IMR-90 (cell line): ENCODE results near the gene MIEF2. TPM values are rescaled to one million over a fixed set of nuclear protein-coding genes. Genes with fewer than 3 reads are reported as not detected.

Experiments used
- ATAC-seq: fragments of 200-7000 bp; cut with Tn5 transposase; 2 replicates; pipeline ENCODE4 v1.9.1; 2020; ENCODE audit warnings: low read depth, mild to moderate bottlenecking, moderate library complexity
- BruUV-seq: library from RNA; stranded (reverse); fragments of 400-500 nt; replicated peaks from 2 replicates; lab custom pipeline; 2021; lab: Mats Ljungman, UMichigan
- CTCF ChIA-PET: fragments of 300-600 bp; formaldehyde crosslinking; extraction: SDS; loops from one replicate; lab custom pipeline; 2021; ENCODE audit warnings: antibody characterized with exemption; lab: Yijun Ruan, JAX
- POLR2A ChIA-PET: fragments of 300-600 bp; sonication (Branson Sonifier 250); formaldehyde crosslinking; loops from one replicate; lab custom pipeline; 2022; ENCODE audit warnings: antibody characterized with exemption; ENCODE audit not compliant: unreplicated experiment; lab: Charles Lee
- DNase-seq: peaks from one replicate; pipeline ENCODE4 v3.0.0; 2013
- H2AFZ ChIP-seq: replicated peaks from 2 replicates; pipeline ENCODE3; 2013; ENCODE audit warnings: low read length, mild to moderate bottlenecking; ENCODE audit not compliant: poor library complexity
- H2AK5ac ChIP-seq: 2 replicates; pipeline ENCODE4 v1.6.1; 2013; ENCODE audit warnings: low read depth, low read length, inconsistent platforms
- H2AK9ac ChIP-seq: replicated peaks from 2 replicates; pipeline ENCODE3; 2013; ENCODE audit warnings: mild to moderate bottlenecking, low read depth, low read length, moderate library complexity; ENCODE audit not compliant: poor library complexity
- H2BK120ac ChIP-seq: 2 replicates; pipeline ENCODE4 v1.6.1; 2013; ENCODE audit warnings: low read depth, low read length, inconsistent platforms
- H2BK15ac ChIP-seq: 3 replicates; pipeline ENCODE4 v1.6.1; 2013; ENCODE audit warnings: low read depth, low read length, inconsistent platforms
- H2BK20ac ChIP-seq: 2 replicates; pipeline ENCODE4 v1.6.1; 2013; ENCODE audit warnings: low read depth, mild to moderate bottlenecking, inconsistent platforms, low read length, moderate library complexity
- H2BK5ac ChIP-seq: 2 replicates; pipeline ENCODE4 v1.6.1; 2013; ENCODE audit warnings: mild to moderate bottlenecking, low read depth, low read length, inconsistent platforms; ENCODE audit not compliant: poor library complexity, severe bottlenecking
- H3K14ac ChIP-seq: replicated peaks from 2 replicates; pipeline ENCODE4 v1.6.1; 2013; ENCODE audit warnings: low read depth, low read length, inconsistent platforms
- H3K18ac ChIP-seq: 2 replicates; pipeline ENCODE4 v1.6.1; 2013; ENCODE audit warnings: low read depth, low read length, control low read depth
- H3K23ac ChIP-seq: 2 replicates; pipeline ENCODE4 v1.6.1; 2013; ENCODE audit warnings: low read depth, low read length, inconsistent platforms
- H3K27ac ChIP-seq: 2 replicates; pipeline ENCODE4 v1.5.1; 2013; ENCODE audit warnings: mild to moderate bottlenecking, control low read depth, low read length; ENCODE audit not compliant: insufficient read depth
- H3K27me3 ChIP-seq: 2 replicates; pipeline ENCODE4 v1.6.1; 2013; ENCODE audit warnings: low read length; ENCODE audit not compliant: control insufficient read depth, insufficient read depth
- H3K36me3 ChIP-seq: 2 replicates; pipeline ENCODE4 v1.6.1; 2013; ENCODE audit warnings: low read length, mixed read lengths; ENCODE audit not compliant: control insufficient read depth, insufficient read depth
- H3K4ac ChIP-seq: 2 replicates; pipeline ENCODE4 v1.6.1; 2013; ENCODE audit warnings: low read depth, low read length, inconsistent platforms
- H3K4me1 ChIP-seq: 2 replicates; pipeline ENCODE4 v1.6.1; 2013; ENCODE audit warnings: low read length, mixed read lengths; ENCODE audit not compliant: control insufficient read depth, insufficient read depth
- H3K4me2 ChIP-seq: 2 replicates; pipeline ENCODE4 v1.6.1; 2013; ENCODE audit warnings: low read depth, mild to moderate bottlenecking, control low read depth, low read length, moderate library complexity
- H3K4me3 ChIP-seq: 2 replicates; pipeline ENCODE4 v1.5.1; 2013; ENCODE audit warnings: low read depth, mild to moderate bottlenecking, control low read depth, low read length, moderate library complexity; ENCODE audit not compliant: insufficient read depth
- H3K56ac ChIP-seq: 2 replicates; pipeline ENCODE4 v1.6.1; 2013; ENCODE audit warnings: low read length, inconsistent platforms; ENCODE audit not compliant: insufficient read depth; ENCODE audit errors: extremely low read depth
- H3K79me1 ChIP-seq, 2 experiments: 2 replicates each; pipeline ENCODE4 v1.6.1; 2013; ENCODE audit warnings: low read length in 2 of 2, inconsistent platforms in 1 of 2, low read depth in 1 of 2
- H3K9ac ChIP-seq: 2 replicates; pipeline ENCODE4 v1.6.1; 2013; ENCODE audit warnings: low read depth, low read length, control low read depth
- H3K9me1 ChIP-seq: 2 replicates; pipeline ENCODE4 v1.6.1; 2013; ENCODE audit warnings: low read length, inconsistent platforms; ENCODE audit not compliant: insufficient read depth
- H3K9me3 ChIP-seq: 2 replicates; pipeline ENCODE4 v1.6.1; 2013; ENCODE audit warnings: low read length; ENCODE audit not compliant: control insufficient read depth, insufficient read depth
- H4K20me1 ChIP-seq: 2 replicates; pipeline ENCODE4 v1.6.1; 2013; ENCODE audit warnings: low read length, inconsistent platforms; ENCODE audit not compliant: insufficient read depth
- H4K5ac ChIP-seq: 2 replicates; pipeline ENCODE4 v1.6.1; 2013; ENCODE audit warnings: mild to moderate bottlenecking, low read depth, low read length, control low read depth
- H4K8ac ChIP-seq, 2 experiments: 2 replicates each; pipeline ENCODE4 v1.6.1; 2013; ENCODE audit warnings: low read depth in 2 of 2, low read length in 2 of 2, control low read depth in 1 of 2, inconsistent platforms in 1 of 2
- H4K91ac ChIP-seq: 2 replicates; pipeline ENCODE4 v1.6.1; 2013; ENCODE audit warnings: low read depth, low read length, inconsistent platforms; ENCODE audit not compliant: insufficient read depth
- BHLHE40 ChIP-seq: fragments of 150-350 bp; IDR thresholded peaks from 2 replicates; pipeline ENCODE4 v1.6.1; 2016; ENCODE audit warnings: mild to moderate bottlenecking, low read depth, low read length
- CEBPB ChIP-seq: IDR thresholded peaks from 2 replicates; pipeline ENCODE4 v1.6.1; 2012; ENCODE audit warnings: low read depth, low read length, improper control_type of control experiment
- FOS ChIP-seq: fragments of 150-350 bp; IDR thresholded peaks from 2 replicates; pipeline ENCODE4 v1.6.1; 2016; ENCODE audit warnings: low read depth, low read length
- MAFK ChIP-seq: IDR thresholded peaks from 2 replicates; pipeline ENCODE4 v1.6.1; 2012; ENCODE audit warnings: low read depth, low read length, improper control_type of control experiment
- NFE2L2 ChIP-seq: fragments of 150-350 bp; IDR thresholded peaks from 2 replicates; pipeline ENCODE4 v1.6.1; 2016; ENCODE audit warnings: low read depth, mild to moderate bottlenecking, low read length
- SMC3 ChIP-seq: fragments of 150-350 bp; IDR thresholded peaks from 2 replicates; pipeline ENCODE4 v1.6.1; 2016; ENCODE audit warnings: low read depth, mild to moderate bottlenecking, antibody characterized with exemption, low read length, moderate library complexity
- WGBS, 2 experiments: methylation state at CpG; one replicate each; pipeline versions ENCODE4 v1.1.5 to v1.1.7; 2013; ENCODE audit warnings: missing lambda C conversion rate in 2 of 2; ENCODE audit not compliant: insufficient read length in 1 of 2; ENCODE audit errors: extremely low coverage in 2 of 2; 5-methylcytosine and 5-hydroxymethylcytosine counted together
- dilution Hi-C: fragments of 300-500 bp; cut with HindIII; formaldehyde crosslinking; loops from one replicate; pipeline ENCODE4 v1.14.3; 2018; ENCODE audit warnings: low sequenced_read_pairs; ENCODE audit not compliant: unreplicated experiment
- in situ Hi-C: fragments of 300-500 bp; cut with MboI; formaldehyde crosslinking; loops from 3 replicates; pipeline ENCODE4 v1.14.3; 2019; ENCODE audit warnings: low sequenced_read_pairs, inconsistent platforms, mixed read lengths
- intact Hi-C: fragments of 100-400 bp; cut with micrococcal nuclease; formaldehyde crosslinking; loops from 2 replicates; pipeline ENCODE4 v1.10.0; 2022
- polyA plus RNA-seq, 3 experiments: library from polyadenylated mRNA; depleted of rRNA; stranded (reverse); fragments of >200 nt; gene quantifications; 2 replicates each; pipeline ENCODE4 v1.2.3, GENCODE V29; 2012; ENCODE audit warnings: low replicate concordance in 1 of 3
- total RNA-seq: library from RNA; depleted of rRNA; stranded (reverse); fragments of >200 nt; gene quantifications from 2 replicates; pipeline ENCODE4 v1.2.3, GENCODE V29; 2012
- TF ChIP-seq, protein P1 (sequence below): conservative IDR thresholded peaks from 2 replicates; pipeline ENCODE4 v1.5.1; 2012; ENCODE audit warnings: mild to moderate bottlenecking, low read depth, low read length, improper control_type of control experiment

Gene MIEF2
- total and polyA plus RNA-seq, 2 of the 4 experiments (the other 2 are of a cell fraction) = 9.1 to 26.6 TPM

DNA sequence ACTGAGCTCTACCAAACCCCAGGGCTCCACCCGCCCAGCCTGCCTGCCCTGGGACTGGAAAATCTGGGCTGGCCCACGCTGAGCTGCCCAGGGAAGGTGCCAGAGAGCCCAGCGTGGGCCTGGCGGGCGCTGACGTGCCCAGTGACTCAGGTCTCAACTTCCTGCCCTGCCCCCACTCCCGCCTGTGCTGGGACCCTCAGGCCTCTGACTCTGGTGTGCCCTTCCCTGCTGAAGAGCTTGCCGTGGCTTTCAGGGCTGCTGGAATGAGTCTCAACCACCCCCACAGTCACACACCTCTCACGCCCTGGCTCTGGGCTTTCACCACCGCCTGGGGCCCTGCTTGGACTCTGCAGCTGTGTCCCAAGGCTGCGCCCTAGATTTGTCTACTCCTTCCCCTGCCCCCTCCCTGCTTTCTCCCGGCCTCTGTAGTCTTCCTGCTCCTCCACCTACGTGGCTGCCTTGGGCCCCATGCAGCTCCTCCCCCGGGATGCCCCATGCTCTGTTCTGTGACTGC lies 24.7 kb upstream of the MIEF2 start:
- peak overlapping the region; percentile 24; the same call in 1 of the 2 replicates for H3K27ac ChIP-seq
- dilution Hi-C loops = no loop called here

More for the DNA sequence above, 24.7 kb upstream of the MIEF2 start:
- Histone ChIP-seq H3K4ac (peak overlapping the region; percentile 64), H2BK20ac (no peak overlapping the region), H3K23ac (0 out of 2 replicates have a peak overlapping the region, but pooled peaks have one; percentile 42), H3K56ac (no peak overlapping the region), H4K91ac (peak overlapping the region; percentile 75; the same call in 1 of the 2 replicates), H3K36me3 (peaks cover 67% of the 10 kb centered on the region), H2BK120ac (peak overlapping the region; percentile 58; the same call in 1 of the 2 replicates), H2BK15ac (no peak overlapping the region), H3K79me1 (peaks cover 0 to 30% of the 10 kb centered on the region in 2 experiments; a peak in 3 of 4 replicates), H3K9me3 (no peaks in the 10 kb centered on the region), H3K27me3 (no peaks in the 10 kb centered on the region), H3K9ac (no peak overlapping the region; the same call in 1 of the 2 replicates), H4K20me1 (peaks cover 20% of the 10 kb centered on the region), H2BK5ac (peak overlapping the region; percentile 69), H3K4me1 (peaks cover 5% of the 10 kb centered on the region), H3K18ac (no peak overlapping the region), H2AFZ (peak overlapping the region; percentile 71), H3K4me3 (no peak overlapping the region), H4K8ac (peak overlapping the region; percentile 54 to 74; a peak in 3 of 4 replicates), H4K5ac (no peak overlapping the region; the same call in 1 of the 2 replicates), H3K9me1 (no peaks in the 10 kb centered on the region), H2AK9ac (peak overlapping the region; percentile 83), H3K4me2 (no peak overlapping the region), H2AK5ac (peak overlapping the region; percentile 43; the same call in 1 of the 2 replicates), H3K14ac (peak overlapping the region; percentile 58; the same call in 1 of the 2 replicates)
- no TSS peak for BruUV-seq
- 69% methylated on average over 12 of the region's 14 CpGs; no CpG with 5 or more reads in 1 of the 2 experiments for WGBS, 2 experiments
- ChIA-PET POLR2A (no interaction called here), CTCF (interaction anchor here (0.8 kb wide), 1 partner anchor 13 kb away, joined by 3 read pairs; no protein-coding TSS in a partner anchor)
- peak; percentile 67 for DNase-seq
- intact Hi-C loops (no loop called here), in situ Hi-C loops (no loop called here)
- TF ChIP-seq BHLHE40 (peak; percentile 45), MAFK (no peak), CEBPB (no peak), SMC3 (no peak), NFE2L2 (peak; percentile 19; the same call in 1 of the 2 replicates), FOS (peak; percentile 71)
- TF ChIP-seq, protein P1, sequence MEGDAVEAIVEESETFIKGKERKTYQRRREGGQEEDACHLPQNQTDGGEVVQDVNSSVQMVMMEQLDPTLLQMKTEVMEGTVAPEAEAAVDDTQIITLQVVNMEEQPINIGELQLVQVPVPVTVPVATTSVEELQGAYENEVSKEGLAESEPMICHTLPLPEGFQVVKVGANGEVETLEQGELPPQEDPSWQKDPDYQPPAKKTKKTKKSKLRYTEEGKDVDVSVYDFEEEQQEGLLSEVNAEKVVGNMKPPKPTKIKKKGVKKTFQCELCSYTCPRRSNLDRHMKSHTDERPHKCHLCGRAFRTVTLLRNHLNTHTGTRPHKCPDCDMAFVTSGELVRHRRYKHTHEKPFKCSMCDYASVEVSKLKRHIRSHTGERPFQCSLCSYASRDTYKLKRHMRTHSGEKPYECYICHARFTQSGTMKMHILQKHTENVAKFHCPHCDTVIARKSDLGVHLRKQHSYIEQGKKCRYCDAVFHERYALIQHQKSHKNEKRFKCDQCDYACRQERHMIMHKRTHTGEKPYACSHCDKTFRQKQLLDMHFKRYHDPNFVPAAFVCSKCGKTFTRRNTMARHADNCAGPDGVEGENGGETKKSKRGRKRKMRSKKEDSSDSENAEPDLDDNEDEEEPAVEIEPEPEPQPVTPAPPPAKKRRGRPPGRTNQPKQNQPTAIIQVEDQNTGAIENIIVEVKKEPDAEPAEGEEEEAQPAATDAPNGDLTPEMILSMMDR = no peak
- peak; percentile 62 for ATAC-seq
